Lung (tissue), 12 donors: Measurements from ENCODE around the gene KIR2DL3. TPM values are rescaled to one million over a fixed set of nuclear protein-coding genes. Genes with fewer than 3 reads are reported as not detected.

Experiments
- ATAC-seq: fragments of 200-7000 bp; cut with Tn5 transposase; one replicate; pipeline ENCODE4 v1.9.1; 2020; ENCODE audit warnings: moderate number of reproducible peaks; ENCODE audit not compliant: insufficient read depth, low FRiP score
- DNase-seq, 3 donors: peaks; one replicate each; pipeline ENCODE4 v3.0.0-alpha.2; 2013 to 2017
- H3K27ac ChIP-seq, 2 donors: one replicate each; pipeline ENCODE4 v1.5.1; 2013; ENCODE audit warnings: mild to moderate bottlenecking in 2 of 2, moderate library complexity in 2 of 2, control low read depth in 1 of 2, inconsistent platforms in 1 of 2, low read depth in 1 of 2, low read length in 1 of 2
- H3K27me3 ChIP-seq, 3 donors: one replicate each; pipeline ENCODE4 v1.5.1; 2013; ENCODE audit warnings: low read length in 2 of 3; ENCODE audit not compliant: control insufficient read depth in 3 of 3, insufficient read depth in 3 of 3
- H3K36me3 ChIP-seq, 4 donors: one replicate each; pipeline ENCODE4 v1.5.1; 2013; ENCODE audit warnings: low read length in 4 of 4, mild to moderate bottlenecking in 1 of 4, moderate library complexity in 1 of 4; ENCODE audit not compliant: control insufficient read depth in 4 of 4, insufficient read depth in 4 of 4
- H3K4me1 ChIP-seq, 5 donors: one replicate each; pipeline ENCODE4 v1.5.1; 2013; ENCODE audit warnings: low read length in 5 of 5, mild to moderate bottlenecking in 2 of 5, moderate library complexity in 1 of 5; ENCODE audit not compliant: control insufficient read depth in 5 of 5, insufficient read depth in 5 of 5
- H3K4me3 ChIP-seq: one replicate; pipeline ENCODE4 v1.5.1; 2013; ENCODE audit warnings: mild to moderate bottlenecking, control low read depth, moderate library complexity
- H3K9ac ChIP-seq, 2 donors: one replicate each; pipeline ENCODE4 v1.5.1; 2013; ENCODE audit warnings: low read length in 2 of 2, control low read depth in 1 of 2; ENCODE audit not compliant: insufficient read depth in 1 of 2
- H3K9me3 ChIP-seq, 4 donors: one replicate each; pipeline ENCODE4 v1.5.1; 2013; ENCODE audit warnings: low read length in 3 of 4, mild to moderate bottlenecking in 1 of 4, moderate library complexity in 1 of 4; ENCODE audit not compliant: control insufficient read depth in 4 of 4, insufficient read depth in 3 of 4
- WGBS, 2 donors: extraction: QIAGEN DNeasy Blood & Tissue Kit; methylation state at CpG; one replicate each; pipeline ENCODE4 v1.1.7; 2013; 5-methylcytosine and 5-hydroxymethylcytosine counted together
- polyA plus RNA-seq, 2 donors: library from polyadenylated mRNA; stranded (reverse); fragments of 200-250 nt; gene quantifications; one replicate each; pipeline ENCODE4 v1.2.1, GENCODE V29; 2013
- total RNA-seq, 2 donors: library from RNA; depleted of rRNA in 1 of 2; stranded (reverse); fragments of >200 nt in 1 of 2; gene quantifications; one replicate each; pipeline ENCODE4 v1.2.1, GENCODE V29; 2014 to 2021
- TF ChIP-seq, protein P1 (sequence below): IDR thresholded peaks from 2 replicates; pipeline ENCODE4 v1.5.1; 2012; ENCODE audit warnings: mild to moderate bottlenecking; ENCODE audit errors: control extremely low read depth, extremely low read depth
- donor health status: control.
- donor health status: control.
- donor health status: Bipolar disorder and iron deficiency.
- donor health status: healthy.
- donor health status: DM: yes; HTN: yes; CAD: no.

KIR2DL3 gene
- total and polyA plus RNA-seq, 4 donors = 0.11 to 0.15 (median 0.14) TPM; not detected in 1

DNA sequence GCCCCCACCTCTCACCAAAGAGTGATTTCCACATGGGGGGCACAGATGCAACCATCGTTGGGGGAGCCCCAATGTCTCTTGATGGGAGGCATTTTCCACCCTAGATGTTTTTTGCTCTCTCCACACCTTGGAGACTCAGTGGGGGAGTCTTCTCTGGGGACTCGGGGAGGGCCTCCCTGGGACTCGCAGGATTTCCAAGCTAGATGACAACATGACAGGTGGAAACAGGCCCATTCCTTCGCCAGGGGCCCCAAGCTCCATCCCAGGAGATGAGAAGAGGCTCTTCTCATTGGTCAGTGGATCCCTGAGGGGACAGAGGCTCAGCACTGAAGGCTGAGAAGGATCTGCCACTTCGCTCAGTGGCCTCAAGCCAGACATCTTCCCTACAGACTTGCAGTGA, 52.4 kb downstream of the KIR2DL3 start:
- 75 to 90% methylated on average over 5 of the region's 5 CpGs for WGBS, 2 donors
- DNase-seq (no peak), ATAC-seq (no peak)
- Histone ChIP-seq H3K36me3 (no peaks in the 10 kb centered on the region), H3K4me3 (no peak overlapping the region), H3K27me3 (no peaks in the 10 kb centered on the region), H3K4me1 (no peaks in the 10 kb centered on the region), H3K27ac (no peak overlapping the region), H3K9me3 (peaks cover 0 to 2% (median 0%) of the 10 kb centered on the region in 4 donors), H3K9ac (no peak overlapping the region)
- TF ChIP-seq, protein P1, sequence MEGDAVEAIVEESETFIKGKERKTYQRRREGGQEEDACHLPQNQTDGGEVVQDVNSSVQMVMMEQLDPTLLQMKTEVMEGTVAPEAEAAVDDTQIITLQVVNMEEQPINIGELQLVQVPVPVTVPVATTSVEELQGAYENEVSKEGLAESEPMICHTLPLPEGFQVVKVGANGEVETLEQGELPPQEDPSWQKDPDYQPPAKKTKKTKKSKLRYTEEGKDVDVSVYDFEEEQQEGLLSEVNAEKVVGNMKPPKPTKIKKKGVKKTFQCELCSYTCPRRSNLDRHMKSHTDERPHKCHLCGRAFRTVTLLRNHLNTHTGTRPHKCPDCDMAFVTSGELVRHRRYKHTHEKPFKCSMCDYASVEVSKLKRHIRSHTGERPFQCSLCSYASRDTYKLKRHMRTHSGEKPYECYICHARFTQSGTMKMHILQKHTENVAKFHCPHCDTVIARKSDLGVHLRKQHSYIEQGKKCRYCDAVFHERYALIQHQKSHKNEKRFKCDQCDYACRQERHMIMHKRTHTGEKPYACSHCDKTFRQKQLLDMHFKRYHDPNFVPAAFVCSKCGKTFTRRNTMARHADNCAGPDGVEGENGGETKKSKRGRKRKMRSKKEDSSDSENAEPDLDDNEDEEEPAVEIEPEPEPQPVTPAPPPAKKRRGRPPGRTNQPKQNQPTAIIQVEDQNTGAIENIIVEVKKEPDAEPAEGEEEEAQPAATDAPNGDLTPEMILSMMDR = no peak

DNA sequence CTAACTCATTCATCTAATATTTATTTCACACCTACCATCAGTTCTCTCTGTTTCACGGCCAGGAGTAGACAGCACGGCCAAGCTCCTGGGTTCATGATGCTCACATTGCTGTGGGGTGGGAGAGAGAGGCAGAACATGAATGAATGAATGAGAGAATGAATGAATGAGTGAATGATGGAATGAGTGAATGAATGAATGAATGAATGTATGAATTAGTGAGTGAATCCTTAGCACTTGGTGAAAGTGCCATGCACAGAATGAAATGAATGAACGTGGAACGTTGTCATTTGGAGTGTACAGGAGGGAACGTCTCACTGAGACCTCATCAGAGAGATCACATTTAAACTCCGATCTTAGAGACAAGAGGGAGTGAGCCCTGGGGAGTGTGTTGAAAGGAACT, 53.2 kb downstream of the KIR2DL3 start:
- TF ChIP-seq, protein P1 = no peak
- WGBS, 2 donors = 73 to 81% methylated on average over 6 of the region's 6 CpGs
- no peaks in the 10 kb centered on the region for H3K27me3 ChIP-seq

DNA sequence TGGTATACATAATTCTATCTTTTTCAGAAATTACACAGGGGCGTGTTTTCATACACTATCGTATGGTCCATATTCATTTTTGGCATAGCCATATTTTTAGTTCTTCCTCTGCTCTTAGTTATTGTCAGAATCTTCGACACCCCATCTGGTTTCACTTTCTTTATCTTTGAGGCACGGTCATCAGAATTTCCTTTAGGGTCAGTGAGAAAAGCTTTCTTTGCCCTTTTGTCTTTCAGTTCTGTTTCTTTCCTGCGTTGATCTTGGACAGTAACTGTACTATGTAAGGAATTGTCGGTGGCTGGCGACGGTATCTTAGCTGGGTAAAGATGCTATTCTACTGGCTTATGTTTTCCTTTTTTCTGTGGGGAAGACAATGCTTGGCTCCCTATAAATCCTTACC, 54.5 kb downstream of the KIR2DL3 start:
- no peak overlapping the region for H3K4me3 ChIP-seq
- no peaks in the 10 kb centered on the region for H3K4me1 ChIP-seq
- no peak for DNase-seq
- TF ChIP-seq, protein P1 = no peak
- H3K36me3 ChIP-seq = no peaks in the 10 kb centered on the region
- H3K27me3 ChIP-seq = no peaks in the 10 kb centered on the region
- WGBS, 2 donors = 24 to 29% methylated on average over 8 of the region's 8 CpGs
- ATAC-seq = no peak
- no peaks in the 10 kb centered on the region for H3K9me3 ChIP-seq
- H3K27ac ChIP-seq = no peak overlapping the region
- no peak overlapping the region for H3K9ac ChIP-seq

More for the DNA sequence above, 53.2 kb downstream of the KIR2DL3 start:
- H3K4me1 ChIP-seq = no peaks in the 10 kb centered on the region
- no peak overlapping the region for H3K4me3 ChIP-seq
- no peaks in the 10 kb centered on the region for H3K9me3 ChIP-seq
- no peaks in the 10 kb centered on the region for H3K36me3 ChIP-seq
- no peak for DNase-seq
- H3K9ac ChIP-seq = no peak overlapping the region
- ATAC-seq = no peak
- no peak overlapping the region for H3K27ac ChIP-seq

DNA sequence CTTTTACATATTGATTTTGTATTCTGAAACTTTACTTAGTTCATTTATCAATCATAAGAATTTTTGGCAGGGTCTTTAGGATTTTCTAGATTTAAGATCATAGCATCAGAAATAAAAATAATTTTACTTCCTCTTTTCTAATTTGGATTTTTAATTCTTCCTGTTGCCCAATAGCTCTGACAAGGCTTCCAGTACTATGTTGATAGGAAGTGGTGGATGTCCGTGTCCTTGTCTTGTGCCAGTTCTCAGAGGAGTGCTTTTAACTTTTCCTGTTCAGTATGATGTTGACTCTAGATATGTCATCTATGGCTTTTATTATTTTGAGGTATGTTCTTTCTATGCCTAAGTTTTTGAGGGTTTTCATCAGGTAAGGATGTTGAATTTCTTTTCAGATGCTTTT, 57.4 kb downstream of the KIR2DL3 start:
- H3K27ac ChIP-seq = no peak overlapping the region
- DNase-seq (no peak), ATAC-seq (no peak)
- no peaks in the 10 kb centered on the region for H3K36me3 ChIP-seq
- no peaks in the 10 kb centered on the region for H3K9me3 ChIP-seq
- H3K27me3 ChIP-seq = no peaks in the 10 kb centered on the region
- H3K4me3 ChIP-seq = no peak overlapping the region
- 15 to 27% methylated on average over 1 of the region's 1 CpG for WGBS, 2 donors
- TF ChIP-seq, protein P1 = no peak
- H3K4me1 ChIP-seq = no peaks in the 10 kb centered on the region
- H3K9ac ChIP-seq = no peak overlapping the region
